ENCODE results near the gene SEL1L3.
"Not testable (repeated sequence)": the region's sequence is repeated elsewhere in the genome, so short reads cannot be mapped to it uniquely, and the experiment has no call there.

Gene SEL1L3

DNA sequence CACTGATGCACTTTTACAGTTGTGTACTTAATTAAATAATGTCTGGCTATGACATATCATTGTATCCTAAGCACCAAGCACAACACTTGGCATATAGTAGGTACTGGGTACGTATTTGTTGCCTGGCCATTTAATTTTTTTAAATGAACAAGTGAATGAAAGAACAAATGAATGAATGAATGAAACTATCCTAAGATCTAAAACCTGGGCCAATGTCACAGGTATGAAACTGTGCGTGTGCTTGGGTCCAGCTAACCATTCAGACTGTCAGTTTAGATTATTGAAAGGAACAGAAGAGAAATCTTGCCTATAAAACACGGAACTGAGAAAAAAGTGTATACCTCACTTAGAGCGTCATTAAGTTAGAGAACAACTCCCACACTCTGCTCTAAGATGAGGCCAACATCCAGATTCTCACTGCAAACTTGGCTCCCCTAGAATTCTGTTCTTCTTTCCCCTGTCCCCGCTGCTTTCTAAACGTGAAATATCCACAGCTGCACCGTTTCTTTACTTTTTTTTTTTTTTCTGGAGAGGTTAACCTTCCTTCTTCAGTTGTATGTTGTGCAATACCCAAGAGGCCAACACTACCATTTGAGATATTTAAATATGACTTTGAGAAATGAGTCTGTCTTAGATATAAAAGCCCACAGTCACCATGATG is 17.3 kb upstream of the SEL1L3 start:
- no peak for DNase-seq

DNA sequence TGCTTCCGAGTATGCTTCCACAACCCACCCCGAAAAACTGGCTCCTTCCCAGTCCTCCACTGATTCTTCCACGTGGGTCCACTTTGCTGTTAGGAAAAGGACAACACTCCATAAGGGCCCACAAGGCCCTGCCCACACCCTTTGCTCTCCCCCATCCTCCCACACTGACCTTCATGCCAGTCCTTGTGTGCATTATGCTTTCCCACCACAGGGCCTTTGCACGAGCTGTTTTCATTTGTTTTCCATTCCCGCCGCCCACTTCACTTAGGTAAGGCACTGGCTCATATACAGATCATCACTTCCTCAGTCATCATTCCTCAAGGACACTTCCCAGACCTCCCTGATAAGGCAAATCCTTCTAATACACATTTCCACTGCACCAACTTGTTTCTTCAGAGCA is 16.8 kb upstream of the SEL1L3 start:
- DNase-seq = no peak

DNA sequence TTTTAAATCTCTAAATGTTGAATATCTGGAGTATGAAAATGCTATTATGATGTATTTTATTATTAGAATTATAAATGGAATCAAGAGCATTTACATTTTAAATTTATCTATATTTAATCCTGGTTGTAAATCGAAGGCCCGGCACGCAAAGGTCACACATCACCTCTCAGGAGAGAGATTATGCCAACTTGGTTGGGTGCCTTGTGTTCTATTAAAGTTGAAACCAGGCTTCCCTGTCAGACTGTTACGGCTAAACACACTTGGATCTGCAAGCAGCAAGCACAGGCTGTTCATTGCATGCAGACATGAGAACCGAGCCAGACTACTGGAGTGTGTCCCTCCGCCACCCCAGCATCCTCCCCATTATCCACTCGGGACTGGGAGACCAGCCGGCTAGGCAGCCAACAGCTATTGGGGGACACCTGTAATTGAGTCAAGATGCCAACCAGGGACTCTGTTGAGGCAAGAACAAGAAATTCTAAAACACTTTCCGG is 16.4 kb upstream of the SEL1L3 start:
- no peak for DNase-seq

DNA sequence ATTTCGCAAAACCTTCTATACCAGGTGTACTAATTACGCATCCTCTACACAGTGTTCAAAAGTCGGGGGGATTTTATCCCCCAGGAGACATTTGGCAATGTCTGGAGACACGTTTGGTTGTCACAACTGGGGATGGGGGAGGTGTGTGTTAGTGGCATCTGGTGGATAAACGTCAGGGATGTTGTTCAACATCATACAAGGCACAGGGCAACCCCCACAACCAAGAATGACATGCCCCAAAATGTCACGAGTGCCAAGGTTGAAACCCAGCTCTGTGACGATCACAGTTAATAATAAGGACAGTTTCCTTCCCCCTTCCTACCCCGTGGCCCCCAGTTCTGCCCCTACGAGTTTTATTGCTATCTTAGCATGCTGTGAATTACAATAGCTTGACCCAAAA is 15.9 kb upstream of the SEL1L3 start:
- no peak for DNase-seq

DNA sequence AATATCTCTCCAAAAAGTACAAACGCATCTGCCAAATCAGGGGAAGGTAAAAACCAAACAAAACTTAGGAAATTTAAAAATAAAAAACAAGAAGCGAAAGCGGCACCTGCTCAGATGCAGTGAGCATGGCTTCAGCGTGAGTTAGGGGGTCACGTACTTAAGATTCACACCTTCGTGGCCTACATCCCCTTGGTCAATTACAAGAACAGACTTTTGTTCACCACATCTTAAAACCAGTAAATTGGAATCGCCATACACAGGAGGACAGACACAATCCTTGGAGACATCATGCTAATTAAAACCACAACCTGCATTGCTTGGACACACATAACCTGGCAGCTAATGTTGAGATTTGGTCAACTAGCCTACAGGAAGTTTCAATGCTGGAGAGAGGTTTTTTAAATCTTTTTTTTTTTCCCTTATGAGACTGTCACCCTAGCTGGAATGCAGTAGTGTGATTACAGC is 12.5 kb upstream of the SEL1L3 start:
- DNase-seq = no peak

DNA sequence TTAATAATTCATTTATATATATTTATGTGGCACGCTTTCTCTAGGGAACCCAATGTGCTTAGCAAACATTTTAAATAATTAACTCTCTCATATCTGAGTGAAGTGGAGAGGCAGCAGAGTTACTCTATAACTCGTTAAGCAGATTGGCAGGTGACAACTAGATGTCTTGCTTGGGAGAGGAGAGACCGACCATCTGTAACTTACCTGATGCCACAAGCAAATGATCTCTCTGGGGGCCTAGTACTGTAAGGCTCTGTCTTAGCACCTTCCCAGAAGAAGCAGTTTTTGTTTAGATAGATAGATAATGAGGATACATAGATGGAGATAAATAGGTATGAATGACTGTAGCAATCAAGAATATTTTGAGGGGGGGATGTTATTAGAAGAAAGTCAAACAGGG is 11.9 kb upstream of the SEL1L3 start:
- DNase-seq = no peak

DNA sequence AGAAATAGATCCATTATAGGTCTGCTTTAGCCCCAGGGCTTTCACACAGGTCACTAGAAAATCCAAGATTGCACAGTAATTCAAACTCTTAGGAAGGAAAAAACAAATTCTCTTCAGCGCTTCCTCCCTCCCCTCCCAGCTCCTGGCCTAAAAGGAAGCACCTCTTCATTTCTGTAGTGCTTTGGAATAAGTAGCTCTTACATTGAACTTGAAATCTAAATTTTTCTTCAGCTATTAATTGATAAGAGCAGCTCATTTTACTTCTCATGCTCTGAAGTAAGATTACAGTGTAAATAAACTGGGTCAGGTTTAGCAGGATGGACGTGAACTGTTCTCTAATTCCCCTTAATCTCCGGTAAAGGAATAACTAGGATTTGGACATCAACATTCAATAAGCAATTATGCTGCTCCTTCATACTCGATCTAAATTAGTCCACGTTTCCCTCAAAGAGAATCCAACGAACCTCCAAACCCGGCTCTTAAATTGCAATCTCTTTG is 10.9 kb upstream of the SEL1L3 start:
- DNase-seq = no peak

DNA sequence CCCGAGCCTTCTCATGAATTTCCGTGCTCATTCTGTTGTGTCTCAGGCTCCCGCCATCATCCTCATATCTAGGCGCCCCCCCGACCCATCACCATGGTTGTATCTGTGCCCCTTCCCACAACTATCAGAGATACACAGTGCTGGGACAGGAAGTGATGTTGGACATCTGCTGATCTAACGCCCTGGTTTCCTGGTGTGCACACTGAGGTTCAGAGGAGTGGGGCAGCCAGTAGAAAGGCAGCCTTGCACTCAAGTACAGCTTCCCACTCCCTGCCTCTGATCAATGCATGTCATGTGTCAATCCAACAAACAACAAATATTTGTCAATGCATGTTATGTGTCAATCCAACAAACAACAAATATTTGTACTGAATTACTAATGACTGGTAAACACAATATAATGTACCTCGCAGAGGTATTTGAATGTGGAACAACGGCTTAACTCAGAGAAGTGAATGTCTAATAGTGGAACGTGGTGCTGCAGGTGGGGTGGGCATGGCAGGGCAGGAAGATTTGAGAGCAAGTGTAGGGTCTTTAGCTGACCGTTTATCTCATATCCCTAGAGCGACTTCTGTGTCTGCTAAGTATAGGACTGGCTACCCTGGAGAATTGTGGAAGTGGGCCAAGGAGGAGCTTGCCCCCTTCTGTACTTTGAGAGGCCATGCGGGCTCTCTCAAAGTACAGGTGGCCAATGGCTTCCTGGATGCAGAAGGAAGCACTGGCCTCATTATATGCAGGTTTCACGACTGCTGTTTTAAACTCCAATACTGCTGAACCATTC is 10.3 kb upstream of the SEL1L3 start:
- no peak for DNase-seq

DNA sequence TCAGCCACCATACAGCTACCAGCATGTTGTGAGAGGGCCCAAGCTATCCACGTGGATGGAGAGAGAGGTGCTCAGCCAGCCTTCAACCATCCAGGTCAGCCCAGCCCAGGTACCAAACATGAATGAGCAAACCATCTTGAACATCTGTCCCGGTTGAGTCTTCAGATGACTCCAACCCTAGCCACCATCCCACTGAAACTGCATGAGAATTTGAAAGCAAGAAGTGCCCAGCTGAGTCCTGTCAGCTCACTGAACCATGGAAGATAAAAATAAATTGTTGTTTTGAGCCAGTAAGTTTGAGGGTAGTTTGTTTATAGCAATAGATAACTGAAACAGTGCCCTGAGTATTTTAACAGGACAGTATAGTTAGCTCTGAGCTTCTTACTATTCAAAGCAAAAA is 7.3 kb upstream of the SEL1L3 start:
- no peak for DNase-seq

DNA sequence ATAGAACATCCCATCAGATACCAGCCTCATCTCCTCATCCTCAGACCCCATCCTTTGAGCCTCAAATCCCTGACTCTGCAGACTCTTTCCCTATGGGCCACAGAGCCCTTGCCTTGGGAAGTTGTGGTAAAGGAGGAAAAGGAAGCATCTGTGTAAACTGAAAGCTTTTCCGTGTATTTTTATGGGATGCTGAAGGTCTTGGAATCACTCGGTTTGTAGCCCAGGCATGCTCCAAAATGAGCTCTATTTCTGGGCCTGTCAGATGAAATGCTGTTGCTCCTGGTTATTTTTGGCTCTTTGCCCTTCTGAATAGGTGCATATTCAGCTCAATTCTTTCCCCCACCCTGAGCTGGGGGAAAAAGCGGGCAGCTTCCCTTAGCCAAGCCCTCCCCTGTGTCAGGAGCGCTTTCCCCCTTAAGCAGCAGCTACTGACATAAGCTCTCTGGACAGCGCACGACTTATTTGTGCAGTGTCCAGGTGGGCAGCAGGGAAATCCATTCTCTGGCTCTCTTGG is 5.0 kb upstream of the SEL1L3 start:
- DNase-seq = no peak

DNA sequence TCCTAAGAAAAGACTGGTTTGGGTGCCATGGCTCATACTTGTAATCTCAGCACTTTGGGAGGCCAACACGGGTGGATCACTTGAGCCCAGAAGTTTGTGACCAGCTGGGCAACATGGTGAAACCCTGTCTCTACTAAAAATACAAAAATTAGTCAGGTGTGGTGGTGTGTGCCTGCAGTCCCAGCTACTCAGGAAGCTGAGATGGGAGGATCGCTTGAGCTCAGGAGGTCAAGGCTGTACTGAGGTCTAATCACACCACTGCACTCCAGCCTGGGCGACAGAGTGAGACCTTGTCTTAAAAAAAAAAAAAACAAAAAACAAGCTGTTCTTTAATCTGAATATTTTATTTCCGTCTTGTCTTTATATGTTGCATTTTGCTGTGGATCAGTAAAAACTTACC is 3.6 kb upstream of the SEL1L3 start:
- DNase-seq = not testable (repeated sequence)

DNA sequence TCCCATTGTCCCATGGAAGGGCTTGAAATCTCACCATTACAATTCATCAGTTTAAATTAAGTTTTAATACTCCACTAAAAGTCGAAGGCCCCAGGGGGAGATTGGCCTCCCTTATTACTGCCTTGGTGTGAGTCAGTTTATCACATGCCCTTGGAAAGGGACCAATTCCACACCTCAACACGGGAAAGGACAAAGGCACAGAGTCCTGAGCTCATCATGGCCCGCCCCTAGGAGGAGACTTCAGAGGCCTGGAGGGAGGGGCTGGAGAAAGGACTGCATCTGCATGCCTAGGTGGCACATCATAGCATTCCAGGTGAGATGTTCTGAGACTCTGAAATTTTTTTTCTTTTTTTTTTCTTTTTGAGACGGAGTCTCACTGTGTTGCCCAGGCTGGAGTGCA is 2.8 kb upstream of the SEL1L3 start:
- no peak for DNase-seq

DNA sequence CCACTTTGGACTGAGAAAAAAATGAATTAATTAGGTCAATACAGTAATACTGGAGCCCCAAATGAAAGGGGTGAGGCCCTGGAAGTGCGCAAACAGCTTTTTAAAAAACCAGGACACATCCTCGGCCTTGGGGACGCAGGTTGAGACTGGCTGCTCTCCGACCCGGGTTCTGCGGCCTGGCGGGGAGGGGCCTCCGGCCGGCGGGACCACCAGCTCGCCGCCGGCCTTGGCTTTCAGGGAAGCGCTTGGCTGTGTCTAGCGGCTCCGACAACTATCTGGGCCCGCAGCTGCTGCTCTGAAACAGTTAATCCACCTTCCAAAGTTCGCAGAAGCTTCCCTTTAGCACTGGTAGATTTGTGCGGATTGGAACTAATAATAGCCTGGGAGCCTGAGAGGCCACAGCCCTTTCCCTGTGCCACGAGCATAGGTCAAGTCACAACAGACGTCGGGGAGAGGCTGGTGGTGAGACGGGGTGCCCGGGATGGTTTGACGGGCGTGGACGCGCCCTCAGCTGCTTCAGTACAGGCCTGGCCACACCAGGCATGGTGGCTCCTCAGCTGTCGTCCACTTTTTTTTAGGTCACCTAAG is 1.1 kb upstream of the SEL1L3 start:
- peak in 1 of 51 donors; percentile 1 for DNase-seq

DNA sequence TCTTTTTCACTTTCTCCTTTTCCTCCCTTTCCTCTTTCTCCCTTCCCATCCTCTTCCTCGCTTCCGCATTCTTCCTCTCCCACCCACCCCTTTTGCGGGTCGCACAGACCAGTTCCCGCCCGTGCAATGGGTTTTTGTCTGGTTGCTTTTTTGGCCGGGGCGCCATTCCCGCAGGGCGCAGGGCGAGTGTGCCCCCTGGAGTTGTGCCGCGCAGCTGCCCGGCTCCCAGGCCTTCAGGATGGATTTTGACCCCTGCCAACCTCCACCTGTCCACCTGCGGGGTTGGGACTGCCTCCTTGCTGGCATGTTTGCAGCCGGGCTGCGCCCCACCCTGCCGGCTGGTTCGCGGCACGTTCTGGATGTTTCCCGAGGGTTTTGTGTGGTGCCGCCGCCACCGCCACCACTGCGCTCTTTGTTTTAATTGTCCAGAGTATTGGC is 578 bp upstream of the SEL1L3 start:
- peak in 6 of 51 donors; percentile 3 to 22 (median 8) for DNase-seq

DNA sequence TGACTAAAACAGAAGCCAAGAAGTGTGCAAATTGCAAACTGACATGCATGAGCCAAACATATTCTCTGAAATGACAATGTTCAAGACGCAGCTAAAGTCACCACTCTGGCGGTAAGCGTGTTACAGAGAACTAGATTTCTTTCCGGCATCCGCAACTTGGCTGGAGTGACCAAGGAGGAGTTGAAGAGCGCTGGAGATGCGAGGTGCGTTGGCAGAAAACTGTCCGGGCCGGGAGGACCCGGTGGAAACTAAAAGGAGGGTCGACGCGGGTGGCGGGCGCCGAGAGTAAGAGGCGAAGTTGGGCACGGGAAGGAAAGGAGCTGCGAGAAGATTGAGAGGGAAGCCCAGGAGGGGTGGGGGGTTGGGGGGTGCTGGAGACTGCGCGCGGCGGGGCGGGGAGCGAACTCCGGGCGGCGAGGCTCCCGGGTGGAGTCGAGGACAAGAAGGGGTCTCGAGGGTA is 807 bp downstream of the SEL1L3 start:
- DNase-seq = peak in 1 of 51 donors; percentile 26

DNA sequence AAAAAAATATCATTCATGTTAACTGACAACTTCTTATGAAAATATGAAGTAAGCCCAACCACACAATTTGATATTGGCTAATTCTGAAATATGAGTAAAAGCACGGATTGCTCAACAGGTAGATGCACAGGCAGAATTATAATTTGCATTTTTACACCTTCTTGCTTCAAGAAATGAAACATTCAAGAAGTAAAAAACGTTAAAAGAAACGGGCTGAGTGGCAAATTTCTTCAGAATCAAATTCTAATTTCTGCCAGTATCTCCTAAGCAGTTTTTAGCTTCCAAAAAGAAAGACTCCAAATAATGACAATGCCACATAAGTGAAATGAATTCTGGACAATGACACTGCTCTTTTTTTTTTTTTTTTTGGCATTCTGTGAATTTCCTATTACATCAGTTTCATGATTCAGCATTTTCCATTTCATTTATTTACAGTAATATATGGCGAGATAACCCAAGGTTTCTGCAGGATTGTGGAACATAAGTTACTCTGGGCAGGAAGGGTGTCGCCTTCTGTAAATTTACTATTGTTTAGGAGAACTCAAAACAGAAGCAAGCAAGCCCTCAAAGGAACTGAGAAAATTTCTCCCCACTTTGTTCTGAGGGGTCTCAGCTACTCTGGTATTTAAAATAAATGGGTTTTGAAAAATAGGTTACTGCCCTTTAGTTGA is 1.4 kb downstream of the SEL1L3 start:
- DNase-seq = no peak

DNA sequence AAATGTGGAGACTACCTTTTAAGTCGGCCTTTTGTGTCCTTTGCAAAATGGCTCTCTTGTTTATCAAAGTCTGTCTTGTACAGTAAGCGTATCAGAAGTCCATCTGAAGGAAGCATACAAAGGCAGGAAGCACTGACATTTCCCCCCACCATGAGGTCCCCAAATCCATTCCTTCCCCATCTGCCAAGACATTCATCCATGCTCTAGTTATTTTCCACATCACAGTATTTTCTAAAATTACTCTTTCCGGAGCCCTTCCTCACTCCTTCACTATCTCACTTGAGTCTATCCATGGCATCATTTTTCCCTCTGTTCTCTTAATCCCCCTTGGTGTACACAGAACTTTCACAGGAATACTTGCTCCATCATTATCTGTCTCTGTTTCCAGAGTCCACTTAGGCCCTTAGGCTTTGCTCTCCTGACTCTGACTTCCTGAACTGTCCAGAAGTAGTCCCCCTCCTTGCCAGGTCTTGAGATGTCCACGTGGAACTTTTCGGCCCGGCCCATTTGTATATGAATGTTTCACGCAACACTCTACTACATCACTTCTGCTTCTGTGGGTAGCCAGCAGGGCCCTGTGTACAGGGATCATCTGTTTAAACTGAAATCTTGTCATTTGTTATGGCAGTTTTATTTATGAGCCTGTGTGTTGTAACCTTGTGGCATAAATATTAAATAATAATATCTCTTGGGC is 2.1 kb downstream of the SEL1L3 start:
- DNase-seq = no peak

DNA sequence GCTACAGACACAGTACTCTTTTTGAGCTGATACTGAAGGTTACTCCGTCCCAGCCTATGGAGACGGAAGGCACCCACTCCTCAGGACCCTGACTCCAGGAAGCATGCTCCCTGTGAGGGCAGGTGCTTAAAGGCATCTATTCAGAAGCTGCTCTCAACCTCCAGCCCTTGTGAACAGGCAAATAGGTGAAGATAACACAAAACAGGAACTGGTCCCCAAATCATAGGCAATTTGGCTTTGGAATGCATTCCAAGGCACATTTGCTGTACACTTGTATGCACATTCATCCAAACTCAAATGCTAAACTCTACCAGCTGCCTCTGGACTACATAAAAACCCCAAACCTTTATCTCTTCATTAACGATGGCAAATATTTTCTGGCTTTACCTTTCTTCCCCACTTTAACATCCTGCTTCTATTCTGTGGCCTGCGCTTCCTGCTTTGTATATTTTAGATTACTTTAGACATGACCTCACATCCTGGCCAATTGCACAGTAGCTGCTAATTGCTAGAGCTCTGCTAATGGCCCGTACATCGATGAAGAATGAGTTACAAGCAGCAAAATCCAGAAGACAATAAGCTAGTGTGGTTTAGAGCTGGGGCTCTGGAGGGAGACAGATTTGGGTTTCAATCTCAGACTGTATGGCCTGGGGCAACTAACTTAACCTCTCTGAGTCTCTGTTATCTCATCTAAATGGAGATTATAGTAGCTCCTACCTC is 3.2 kb downstream of the SEL1L3 start:
- DNase-seq = no peak

DNA sequence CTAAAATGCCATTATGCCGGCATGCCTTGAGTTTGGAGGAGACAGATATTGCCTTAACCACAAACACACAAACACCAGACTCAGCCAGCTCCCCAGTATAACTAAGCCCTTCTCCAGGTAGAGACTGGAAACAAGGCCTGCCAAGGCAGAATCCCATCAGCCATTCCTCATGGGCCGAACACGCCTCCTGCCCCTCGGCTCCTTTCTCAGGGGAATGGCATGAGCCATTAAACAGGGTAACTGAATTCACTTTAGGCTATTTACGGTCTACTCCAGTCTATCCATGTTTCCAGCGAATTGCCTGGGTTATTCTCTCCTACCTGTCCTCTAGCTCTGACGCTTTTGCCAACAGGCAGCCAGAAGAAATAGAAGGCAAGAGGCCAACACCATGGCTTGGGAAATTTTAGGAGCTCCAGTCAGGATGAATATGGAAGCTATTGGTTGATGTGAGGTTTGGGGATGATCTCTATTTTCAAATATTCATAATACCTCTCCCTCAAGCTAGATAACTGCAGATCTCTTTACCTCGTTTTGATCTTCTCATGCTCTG is 4.9 kb downstream of the SEL1L3 start:
- no peak for DNase-seq

DNA sequence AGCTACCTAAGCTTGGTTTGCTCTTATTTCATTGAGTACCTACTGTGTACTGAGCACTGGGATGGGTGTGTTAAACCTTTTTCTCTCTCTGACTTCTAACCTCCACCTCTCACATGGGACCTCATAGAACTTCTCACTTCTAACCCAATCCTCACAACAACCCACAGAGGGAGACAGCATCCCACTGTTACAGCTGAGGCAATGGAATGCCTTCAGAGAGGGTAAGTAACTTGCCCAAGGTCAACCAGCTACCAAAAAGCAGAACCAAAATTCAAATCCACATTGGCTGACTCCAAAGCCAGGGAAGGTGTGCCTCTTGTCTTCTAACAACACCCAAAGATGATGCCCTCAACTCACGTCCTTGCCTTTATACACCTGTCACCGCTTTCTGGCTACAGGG is 5.4 kb downstream of the SEL1L3 start:
- no peak for DNase-seq
